Activated CD4-positive, alpha-beta T cell treated with anti-CD3 and anti-CD28 coated beads, Interleukin-2, amount 10 ng/mL, durations not matched to agents 24 days and 14 days (primary cell): Measurements from ENCODE around the gene ITM2C. TPM values are rescaled to one million over a fixed set of nuclear protein-coding genes. Genes with fewer than 3 reads are reported as not detected.

Experiments used
- DNase-seq: peaks from one replicate; pipeline ENCODE4 v3.0.0; 2022
- H3K27ac Mint-ChIP-seq: one replicate; pipeline ENCODE4 v1.8.0; 2022; ENCODE audit warnings: mild to moderate bottlenecking, mixed read lengths
- H3K27me3 Mint-ChIP-seq: one replicate; pipeline ENCODE4 v1.8.0; 2022; ENCODE audit warnings: mixed read lengths
- H3K36me3 Mint-ChIP-seq: one replicate; pipeline ENCODE4 v1.8.0; 2022; ENCODE audit warnings: low read depth, mild to moderate bottlenecking, mixed read lengths
- H3K4me1 Mint-ChIP-seq: one replicate; pipeline ENCODE4 v1.8.0; 2021; ENCODE audit warnings: mixed read lengths
- H3K4me3 Mint-ChIP-seq: one replicate; pipeline ENCODE4 v1.8.0; 2022; ENCODE audit warnings: mild to moderate bottlenecking, moderate library complexity, mixed read lengths
- H3K9me3 Mint-ChIP-seq: one replicate; pipeline ENCODE4 v1.8.0; 2021; ENCODE audit warnings: mixed read lengths
- intact Hi-C: fragments of 100-400 bp; cut with micrococcal nuclease; formaldehyde crosslinking; loops from one replicate; pipeline ENCODE4 v1.15.1; 2023
- total RNA-seq: library from RNA; stranded (reverse); gene quantifications from 2 replicates; pipeline ENCODE4 v1.2.3, GENCODE V29; 2022

Gene ITM2C
- total RNA-seq, 1 donor from 2014 or later, result 8.3 TPM

- no peak overlapping the region for H3K4me3 Mint-ChIP-seq
- no peaks in the 10 kb centered on the region for H3K9me3 Mint-ChIP-seq
- peaks cover 63% of the 10 kb centered on the region for H3K27me3 Mint-ChIP-seq
- intact Hi-C loops, result no loop called here
- H3K27ac Mint-ChIP-seq, result no peak overlapping the region
- peaks cover 8% of the 10 kb centered on the region for H3K4me1 Mint-ChIP-seq
- no peak for DNase-seq
- H3K36me3 Mint-ChIP-seq, result no peaks in the 10 kb centered on the region
Measured at GRCh38 chr2:230830428-230830827, 34.3 kb upstream of the ITM2C start.

GRCh38 chr2:230840301-230840700, 24.4 kb upstream of the ITM2C start:
- Mint-ChIP-seq H3K36me3 (no peaks in the 10 kb centered on the region), H3K27me3 (peaks cover 34% of the 10 kb centered on the region), H3K4me1 (peaks cover 2% of the 10 kb centered on the region), H3K27ac (no peak overlapping the region), H3K9me3 (peaks cover 4% of the 10 kb centered on the region), H3K4me3 (no peak overlapping the region)
- intact Hi-C loops, result no loop called here
- no peak for DNase-seq

- H3K4me1 Mint-ChIP-seq, result peaks cover 2% of the 10 kb centered on the region
Measured at GRCh38 chr2:230842473-230842872, 22.3 kb upstream of the ITM2C start.

GRCh38 chr2:230843132-230843531, 21.6 kb upstream of the ITM2C start:
- H3K4me1 Mint-ChIP-seq, result peaks cover 8% of the 10 kb centered on the region
- H3K9me3 Mint-ChIP-seq, result no peaks in the 10 kb centered on the region
- H3K27me3 Mint-ChIP-seq, result peaks cover 43% of the 10 kb centered on the region

More at GRCh38 chr2:230842473-230842872, 22.3 kb upstream of the ITM2C start:
- DNase-seq, result no peak
- intact Hi-C loops, result no loop called here
- Mint-ChIP-seq H3K36me3 (no peaks in the 10 kb centered on the region), H3K4me3 (no peak overlapping the region), H3K27me3 (peaks cover 39% of the 10 kb centered on the region), H3K27ac (no peak overlapping the region), H3K9me3 (peaks cover 4% of the 10 kb centered on the region)

GRCh38 chr2:230846360-230846759, 18.4 kb upstream of the ITM2C start:
- no peaks in the 10 kb centered on the region for H3K9me3 Mint-ChIP-seq
- intact Hi-C loops, result no loop called here
- H3K27me3 Mint-ChIP-seq, result peaks cover 58% of the 10 kb centered on the region
- H3K4me3 Mint-ChIP-seq, result no peak overlapping the region
- DNase-seq, result no peak
- no peak overlapping the region for H3K27ac Mint-ChIP-seq
- peaks cover 13% of the 10 kb centered on the region for H3K4me1 Mint-ChIP-seq
- H3K36me3 Mint-ChIP-seq, result no peaks in the 10 kb centered on the region

More at GRCh38 chr2:230843132-230843531, 21.6 kb upstream of the ITM2C start:
- no peak overlapping the region for H3K4me3 Mint-ChIP-seq
- no peak for DNase-seq
- intact Hi-C loops, result no loop called here
- no peak overlapping the region for H3K27ac Mint-ChIP-seq
- H3K36me3 Mint-ChIP-seq, result no peaks in the 10 kb centered on the region

GRCh38 chr2:230847883-230848388, 16.8 kb upstream of the ITM2C start:
- H3K4me1 Mint-ChIP-seq, result peaks cover 13% of the 10 kb centered on the region
- intact Hi-C loops, result loop anchor here (1.0 to 2.0 kb wide), 3 partner anchors 16 to 139 kb away; partner anchors contain the start of gene ITM2C
- peaks cover 66% of the 10 kb centered on the region for H3K27me3 Mint-ChIP-seq
- H3K9me3 Mint-ChIP-seq, result no peaks in the 10 kb centered on the region
- DNase-seq, result peak; percentile 95
- H3K4me3 Mint-ChIP-seq, result no peak overlapping the region
- peak overlapping the region; percentile 1 for H3K27ac Mint-ChIP-seq
- no peaks in the 10 kb centered on the region for H3K36me3 Mint-ChIP-seq

GRCh38 chr2:230849633-230850357, 14.9 kb upstream of the ITM2C start:
- Mint-ChIP-seq H3K27ac (peak overlapping the region; percentile 54), H3K4me1 (peaks cover 11% of the 10 kb centered on the region), H3K36me3 (no peaks in the 10 kb centered on the region), H3K9me3 (no peaks in the 10 kb centered on the region), H3K27me3 (peaks cover 75% of the 10 kb centered on the region), H3K4me3 (no peak overlapping the region)
- intact Hi-C loops, result loop anchor here (1.0 to 2.0 kb wide), 2 partner anchors 25 to 59 kb away; no protein-coding TSS in a partner anchor
- peak; percentile 93 for DNase-seq

GRCh38 chr2:230850358-230850658, 14.4 kb upstream of the ITM2C start:
- Mint-ChIP-seq H3K36me3 (no peaks in the 10 kb centered on the region), H3K4me3 (no peak overlapping the region), H3K27me3 (peaks cover 71% of the 10 kb centered on the region), H3K4me1 (peaks cover 11% of the 10 kb centered on the region), H3K9me3 (no peaks in the 10 kb centered on the region), H3K27ac (peak overlapping the region; percentile 54)
- DNase-seq, result no peak
- intact Hi-C loops, result loop anchor here (1.0 kb wide), 1 partner anchor 26 kb away; no protein-coding TSS in a partner anchor

- peaks cover 11% of the 10 kb centered on the region for H3K4me1 Mint-ChIP-seq
- H3K27ac Mint-ChIP-seq, result no peak overlapping the region
- no peak for DNase-seq
- peaks cover 77% of the 10 kb centered on the region for H3K27me3 Mint-ChIP-seq
- H3K4me3 Mint-ChIP-seq, result no peak overlapping the region
- intact Hi-C loops, result no loop called here
- no peaks in the 10 kb centered on the region for H3K36me3 Mint-ChIP-seq
- no peaks in the 10 kb centered on the region for H3K9me3 Mint-ChIP-seq
Measured at GRCh38 chr2:230852113-230852512, 12.6 kb upstream of the ITM2C start.

GRCh38 chr2:230861552-230862255, 3.0 kb upstream of the ITM2C start:
- Mint-ChIP-seq H3K4me1 (peaks cover 18% of the 10 kb centered on the region), H3K27ac (no peak overlapping the region), H3K36me3 (no peaks in the 10 kb centered on the region), H3K27me3 (peaks cover 61% of the 10 kb centered on the region), H3K9me3 (no peaks in the 10 kb centered on the region), H3K4me3 (no peak overlapping the region)
- intact Hi-C loops, result no loop called here
- DNase-seq, result no peak

GRCh38 chr2:230862292-230862691, 2.5 kb upstream of the ITM2C start:
- no peaks in the 10 kb centered on the region for H3K9me3 Mint-ChIP-seq
- peaks cover 24% of the 10 kb centered on the region for H3K4me1 Mint-ChIP-seq
- DNase-seq, result no peak
- no peak overlapping the region for H3K4me3 Mint-ChIP-seq
- intact Hi-C loops, result no loop called here
- peaks cover 60% of the 10 kb centered on the region for H3K27me3 Mint-ChIP-seq
- H3K36me3 Mint-ChIP-seq, result no peaks in the 10 kb centered on the region
- no peak overlapping the region for H3K27ac Mint-ChIP-seq

- no peak overlapping the region for H3K27ac Mint-ChIP-seq
- H3K36me3 Mint-ChIP-seq, result no peaks in the 10 kb centered on the region
- H3K9me3 Mint-ChIP-seq, result no peaks in the 10 kb centered on the region
- peaks cover 54% of the 10 kb centered on the region for H3K27me3 Mint-ChIP-seq
- intact Hi-C loops, result no loop called here
- no peak for DNase-seq
- H3K4me1 Mint-ChIP-seq, result peaks cover 24% of the 10 kb centered on the region
- H3K4me3 Mint-ChIP-seq, result peak overlapping the region; percentile 83
Measured at GRCh38 chr2:230863031-230863430, 1.7 kb upstream of the ITM2C start.

GRCh38 chr2:230863442-230864121, 1.2 kb upstream of the ITM2C start:
- Mint-ChIP-seq H3K36me3 (no peaks in the 10 kb centered on the region), H3K4me1 (peaks cover 24% of the 10 kb centered on the region), H3K27me3 (peaks cover 52% of the 10 kb centered on the region), H3K9me3 (no peaks in the 10 kb centered on the region), H3K4me3 (peak overlapping the region; percentile 83), H3K27ac (peak overlapping the region; percentile 52)
- intact Hi-C loops, result loop anchor here (1.0 kb wide), 1 partner anchor 15 kb away; no protein-coding TSS in a partner anchor
- no peak for DNase-seq
